Mesothelial cell of epicardium (in vitro differentiated cells): ENCODE measurements around the gene GBF1. TPM values are rescaled to one million over a fixed set of nuclear protein-coding genes. Genes with fewer than 3 reads are reported as not detected.

Source experiments
- DNase-seq, 2 experiments: peaks; one replicate each; pipeline ENCODE4 v3.0.0; 2021; ENCODE audit warnings: low spot score in 2 of 2; ENCODE audit not compliant: unreplicated experiment in 2 of 2
- H3K27ac Mint-ChIP-seq: 2 replicates; pipeline ENCODE4 v1.8.0; 2021; ENCODE audit warnings: mixed read lengths
- H3K27me3 Mint-ChIP-seq: 2 replicates; pipeline ENCODE4 v1.8.0; 2021; ENCODE audit warnings: low read depth, mixed read lengths
- H3K36me3 Mint-ChIP-seq: 2 replicates; pipeline ENCODE4 v1.8.0; 2021; ENCODE audit warnings: mixed read lengths
- H3K4me1 Mint-ChIP-seq: 2 replicates; pipeline ENCODE4 v1.8.0; 2021; ENCODE audit warnings: mixed read lengths
- H3K4me3 Mint-ChIP-seq: 2 replicates; pipeline ENCODE4 v1.8.0; 2021; ENCODE audit warnings: mild to moderate bottlenecking, moderate library complexity, mixed read lengths
- H3K9me3 Mint-ChIP-seq: 2 replicates; pipeline ENCODE4 v1.8.0; 2021; ENCODE audit warnings: mixed read lengths
- total RNA-seq: library from RNA; stranded (reverse); gene quantifications from 3 replicates; pipeline ENCODE4 v1.2.1, GENCODE V29; 2021
- TF ChIP-seq, protein P1 (sequence below): fragments of 200-600 bp; sonication (generic); IDR thresholded peaks from one replicate; pipeline ENCODE4 v1.5.0; 2021; ENCODE audit warnings: antibody characterized with exemption; ENCODE audit not compliant: unreplicated experiment

The GBF1 gene
- total RNA-seq, 1 donor from 2014 or later = 51.1 TPM

DNA sequence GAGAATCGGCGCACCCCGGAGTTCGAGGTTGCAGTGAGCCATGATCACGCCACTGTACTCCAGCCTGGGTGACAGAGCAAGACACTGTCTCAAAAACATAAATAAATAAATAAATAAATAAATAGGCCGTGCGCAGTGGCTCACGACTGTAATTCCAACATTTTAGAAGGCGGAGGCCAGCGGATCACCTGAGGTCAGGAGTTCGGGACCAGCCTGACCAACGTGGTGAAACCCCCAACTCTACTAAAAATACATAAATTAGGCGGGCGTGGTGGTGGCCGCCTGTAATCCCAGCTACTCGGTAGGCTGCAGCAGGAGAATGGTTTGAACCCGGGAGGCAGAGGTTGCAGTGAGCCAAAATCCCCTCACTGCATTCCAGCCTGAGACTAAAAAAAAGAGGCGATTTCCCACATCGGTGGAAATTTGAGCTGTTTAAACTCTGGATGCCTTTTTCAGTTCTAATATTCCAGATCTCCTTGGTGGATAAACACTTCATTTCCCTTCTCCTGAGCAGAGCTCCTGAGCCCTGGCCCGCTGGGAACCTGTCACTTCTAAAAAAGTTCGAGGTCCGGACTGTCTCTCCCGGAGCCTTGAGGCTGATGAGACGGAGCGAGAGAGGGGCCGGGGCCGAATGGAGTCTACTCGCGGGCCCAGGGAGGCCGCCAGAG, 148.2 kb downstream of the GBF1 start:
- peak overlapping the region; percentile 97 for H3K27ac Mint-ChIP-seq
- no peak for DNase-seq
- H3K4me3 Mint-ChIP-seq = peak overlapping the region; percentile 75
- H3K9me3 Mint-ChIP-seq = no peaks in the 10 kb centered on the region
- TF ChIP-seq, protein P1, sequence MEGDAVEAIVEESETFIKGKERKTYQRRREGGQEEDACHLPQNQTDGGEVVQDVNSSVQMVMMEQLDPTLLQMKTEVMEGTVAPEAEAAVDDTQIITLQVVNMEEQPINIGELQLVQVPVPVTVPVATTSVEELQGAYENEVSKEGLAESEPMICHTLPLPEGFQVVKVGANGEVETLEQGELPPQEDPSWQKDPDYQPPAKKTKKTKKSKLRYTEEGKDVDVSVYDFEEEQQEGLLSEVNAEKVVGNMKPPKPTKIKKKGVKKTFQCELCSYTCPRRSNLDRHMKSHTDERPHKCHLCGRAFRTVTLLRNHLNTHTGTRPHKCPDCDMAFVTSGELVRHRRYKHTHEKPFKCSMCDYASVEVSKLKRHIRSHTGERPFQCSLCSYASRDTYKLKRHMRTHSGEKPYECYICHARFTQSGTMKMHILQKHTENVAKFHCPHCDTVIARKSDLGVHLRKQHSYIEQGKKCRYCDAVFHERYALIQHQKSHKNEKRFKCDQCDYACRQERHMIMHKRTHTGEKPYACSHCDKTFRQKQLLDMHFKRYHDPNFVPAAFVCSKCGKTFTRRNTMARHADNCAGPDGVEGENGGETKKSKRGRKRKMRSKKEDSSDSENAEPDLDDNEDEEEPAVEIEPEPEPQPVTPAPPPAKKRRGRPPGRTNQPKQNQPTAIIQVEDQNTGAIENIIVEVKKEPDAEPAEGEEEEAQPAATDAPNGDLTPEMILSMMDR = no peak
- H3K36me3 Mint-ChIP-seq = no peaks in the 10 kb centered on the region
- H3K4me1 Mint-ChIP-seq = peaks cover 25% of the 10 kb centered on the region
- no peaks in the 10 kb centered on the region for H3K27me3 Mint-ChIP-seq

DNA sequence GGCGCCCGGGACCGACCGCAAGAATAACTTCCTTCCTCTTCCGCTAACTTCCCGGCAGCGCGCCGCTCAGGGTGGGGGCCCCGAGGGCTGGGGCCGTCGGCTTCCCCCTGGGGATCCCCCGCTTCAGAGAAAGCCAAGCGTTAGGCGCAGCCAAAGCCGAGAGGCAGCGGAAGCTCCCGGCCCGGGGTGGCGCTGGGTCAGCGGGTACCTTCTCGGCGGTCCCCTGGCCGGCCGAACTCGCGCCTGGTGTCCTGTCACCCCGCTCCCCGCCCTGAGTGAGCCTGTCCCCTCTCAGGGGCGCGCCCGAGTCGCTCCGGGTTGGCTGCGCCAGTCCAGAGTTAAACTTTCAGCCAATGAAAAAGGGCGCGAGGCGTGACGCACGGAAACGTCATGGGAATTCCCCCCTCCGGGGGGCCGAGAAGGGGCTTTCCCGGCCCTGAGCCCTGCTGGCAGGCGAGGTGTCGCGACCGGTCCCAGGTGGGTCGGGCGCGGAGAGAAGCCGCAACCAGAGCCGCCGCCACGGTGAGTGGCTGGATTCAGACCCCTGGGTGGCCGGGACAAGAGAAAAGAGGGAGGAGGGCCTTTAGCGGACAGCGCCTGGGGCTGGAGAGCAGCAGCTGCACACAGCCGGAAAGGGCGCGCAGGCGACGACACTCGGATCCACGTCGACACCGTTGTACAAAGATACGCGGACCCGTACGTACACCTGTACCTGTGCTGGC, 148.9 kb downstream of the GBF1 start:
- Mint-ChIP-seq H3K27ac (peak overlapping the region; percentile 99), H3K27me3 (no peaks in the 10 kb centered on the region)

DNA sequence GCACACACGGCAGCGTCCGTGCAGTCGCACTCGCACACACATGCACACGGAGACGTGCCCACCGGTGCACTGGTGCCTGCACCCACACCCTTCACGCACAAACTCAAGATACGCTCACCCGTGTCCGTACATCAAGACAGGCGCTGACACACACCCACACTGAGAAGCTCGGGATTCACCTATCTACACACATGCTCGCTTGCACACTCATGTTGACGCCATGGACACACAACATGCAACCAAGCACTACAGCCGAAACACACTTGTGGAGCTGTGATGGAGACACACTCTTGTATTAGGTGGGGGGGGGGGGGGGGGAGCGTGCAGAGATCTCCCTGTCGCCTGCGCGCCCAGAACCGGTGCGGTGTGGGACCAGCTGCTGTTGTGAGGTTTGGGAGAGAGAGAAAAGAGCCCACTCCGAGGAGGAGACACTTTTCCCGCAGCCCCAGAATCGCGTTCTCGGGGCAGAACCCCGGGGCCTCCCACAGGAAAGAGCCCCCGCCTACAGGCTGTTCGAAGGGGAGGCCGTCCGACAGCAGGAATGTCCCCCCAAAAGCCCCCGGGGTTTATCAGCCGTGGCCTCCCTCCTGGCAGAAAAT, 149.6 kb downstream of the GBF1 start:
- Mint-ChIP-seq H3K27ac (peak overlapping the region; percentile 99), H3K27me3 (no peaks in the 10 kb centered on the region), H3K36me3 (no peaks in the 10 kb centered on the region), H3K4me1 (peaks cover 25% of the 10 kb centered on the region), H3K9me3 (no peaks in the 10 kb centered on the region), H3K4me3 (peak overlapping the region; percentile 75)
- TF ChIP-seq, protein P1 = no peak
- DNase-seq = no peak

More for the DNA sequence above, 148.9 kb downstream of the GBF1 start:
- peak; percentile 84 to 96 for DNase-seq
- TF ChIP-seq, protein P1 = peak; percentile 90
- H3K4me3 Mint-ChIP-seq = peak overlapping the region; percentile 75
- no peaks in the 10 kb centered on the region for H3K9me3 Mint-ChIP-seq
- H3K4me1 Mint-ChIP-seq = peaks cover 25% of the 10 kb centered on the region
- H3K36me3 Mint-ChIP-seq = no peaks in the 10 kb centered on the region

DNA sequence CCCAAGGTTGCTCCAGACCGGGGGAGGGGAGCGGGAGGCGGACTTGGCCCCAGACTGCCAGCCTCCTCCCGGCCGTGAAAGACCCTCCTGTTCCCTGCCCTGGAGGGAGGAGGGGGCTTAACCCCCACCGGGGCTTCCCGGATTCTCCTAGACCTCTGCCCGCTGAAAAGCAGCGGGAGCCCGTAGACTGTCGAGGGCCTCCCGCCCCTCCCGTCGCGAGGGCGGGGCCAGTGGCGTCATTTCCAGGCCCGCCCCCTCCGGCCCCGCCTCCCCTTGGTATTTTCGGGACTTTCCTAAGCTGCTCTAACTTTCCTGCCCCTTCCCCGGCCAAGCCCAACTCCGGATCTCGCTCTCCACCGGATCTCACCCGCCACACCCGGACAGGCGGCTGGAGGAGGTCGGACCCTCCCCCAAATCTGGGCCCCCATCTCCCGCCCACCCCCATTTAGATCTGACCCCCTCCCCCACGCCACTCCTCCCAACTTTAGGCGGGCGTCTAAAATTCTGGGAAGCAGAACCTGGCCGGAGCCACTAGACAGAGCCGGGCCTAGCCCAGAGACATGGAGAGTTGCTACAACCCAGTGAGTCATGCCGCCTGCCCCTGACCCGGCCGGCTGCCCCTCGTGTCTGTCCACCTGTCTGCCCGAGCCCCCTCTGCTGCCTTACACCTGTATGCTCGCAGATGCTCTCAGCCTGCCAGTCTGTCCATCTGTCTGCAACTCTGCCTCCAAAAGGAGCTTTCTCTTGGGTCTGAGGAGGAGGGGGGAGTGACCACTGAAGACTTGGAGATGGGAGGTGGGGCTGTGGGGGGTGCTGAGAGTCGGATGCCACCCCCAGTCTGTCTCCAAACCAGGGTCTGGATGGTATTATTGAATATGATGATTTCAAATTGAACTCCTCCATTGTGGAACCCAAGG, 150.3 kb downstream of the GBF1 start, which contains the start of gene NFKB2:
Gene NFKB2, plus strand, starts transcription at position 306 of the 917 bp plus-strand sequence. Its CDS starts 255 bp downstream, at position 561.
- Mint-ChIP-seq H3K27ac (peak within 1 kb of the TSS; percentile 99), H3K27me3 (no peaks in the 10 kb centered on the region), H3K36me3 (no peaks in the 10 kb centered on the region), H3K9me3 (no peaks in the 10 kb centered on the region), H3K4me1 (peaks cover 25% of the 10 kb centered on the region), H3K4me3 (peak within 1 kb of the TSS; percentile 75)
- peak; percentile 85 to 93 for DNase-seq
- TF ChIP-seq, protein P1 = no peak

DNA sequence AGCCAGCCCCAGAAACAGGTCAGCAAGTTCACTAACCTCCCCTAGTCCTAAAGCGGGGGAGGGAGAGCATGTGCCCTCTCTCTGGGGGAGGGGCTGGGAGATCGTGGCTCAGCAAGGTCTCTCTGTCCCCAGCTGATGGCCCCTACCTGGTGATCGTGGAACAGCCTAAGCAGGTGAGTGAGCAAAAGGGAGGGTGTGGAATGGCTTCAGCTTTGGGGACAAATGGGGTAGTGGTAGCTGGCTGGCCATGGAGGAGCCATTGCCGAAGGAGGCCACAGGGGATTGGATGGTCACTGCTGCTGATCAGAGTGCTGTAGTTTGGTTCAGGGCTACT, 151.0 kb downstream of the GBF1 start:
- Mint-ChIP-seq H3K27me3 (no peaks in the 10 kb centered on the region), H3K4me1 (peaks cover 25% of the 10 kb centered on the region), H3K27ac (peak overlapping the region; percentile 99), H3K9me3 (no peaks in the 10 kb centered on the region), H3K36me3 (no peaks in the 10 kb centered on the region), H3K4me3 (peak overlapping the region; percentile 75)
- TF ChIP-seq, protein P1 = no peak
- no peak for DNase-seq
